B cell (primary cell): ENCODE results near the gene HPCAL4. TPM values are rescaled to one million over a fixed set of nuclear protein-coding genes. Genes with fewer than 3 reads are reported as not detected.

Source experiments
- ATAC-seq: fragments of 200-7000 bp; cut with Tn5 transposase; one replicate; pipeline ENCODE4 v1.10.0; 2021; ENCODE audit warnings: low read depth, mild to moderate bottlenecking, moderate number of reproducible peaks, moderate library complexity
- CTCF ChIA-PET: fragments of 350-600 bp; sonication (Branson Sonifier 250); formaldehyde crosslinking; loops from one replicate; lab custom pipeline; 2021; ENCODE audit warnings: antibody characterized with exemption, inconsistent platforms; lab: Charles Lee
- POLR2A ChIA-PET: fragments of 350-600 bp; sonication (Branson Sonifier 250); formaldehyde crosslinking; loops from one replicate; lab custom pipeline; 2021; ENCODE audit warnings: antibody characterized with exemption; lab: Charles Lee
- DNase-seq: peaks from one replicate; pipeline ENCODE4 v3.0.0; 2013
- H2AFZ ChIP-seq: 2 replicates; pipeline ENCODE4 v1.6.1; 2012; ENCODE audit warnings: mild to moderate bottlenecking, low read depth, low read length; ENCODE audit not compliant: insufficient read depth, poor library complexity, severe bottlenecking
- H3K27ac ChIP-seq, 2 donors: 1 replicate in 1 of 2; 2 replicates in 1 of 2; pipeline ENCODE4 v1.5.1; 2012 to 2013; ENCODE audit warnings: low read length in 2 of 2, mild to moderate bottlenecking in 2 of 2, moderate library complexity in 1 of 2
- H3K27me3 ChIP-seq, 4 experiments: fragments of 200-600 bp in 1 of 4; sonication (generic) in 1 of 4; replicated peaks in 1 of 4; 1 replicate in 2 of 4; 2 replicates in 2 of 4; pipeline versions ENCODE4 v1.6.1 to v1.7.0; 2013 to 2016; ENCODE audit warnings: low read length in 3 of 4, mild to moderate bottlenecking in 2 of 4, mixed read lengths in 1 of 4, moderate library complexity in 1 of 4; ENCODE audit not compliant: insufficient read depth in 4 of 4, control insufficient read depth in 3 of 4; ENCODE audit errors: control extremely low read depth in 1 of 4
- H3K36me3 ChIP-seq, 2 experiments: replicated peaks in 1 of 2; 1 replicate in 1 of 2; 2 replicates in 1 of 2; pipeline versions ENCODE4 v1.6.1 to v1.7.1; 2013; ENCODE audit warnings: low read length in 1 of 2; ENCODE audit not compliant: insufficient read depth in 2 of 2, control insufficient read depth in 1 of 2; ENCODE audit errors: control extremely low read depth in 1 of 2, extremely low read depth in 1 of 2
- H3K4me1 ChIP-seq, 2 donors: fragments of 200-600 bp in 1 of 2; sonication (generic) in 1 of 2; 1 replicate in 1 of 2; 2 replicates in 1 of 2; pipeline versions ENCODE4 v1.5.1 to v1.6.1; 2013 to 2017; ENCODE audit warnings: low read length in 2 of 2; ENCODE audit not compliant: control insufficient read depth in 2 of 2, insufficient read depth in 2 of 2
- H3K4me2 ChIP-seq: replicated peaks from 2 replicates; pipeline ENCODE3; 2012; ENCODE audit warnings: mild to moderate bottlenecking, low read depth, low read length; ENCODE audit not compliant: poor library complexity, severe bottlenecking
- H3K4me3 ChIP-seq, 5 experiments: fragments of 200-600 bp in 1 of 5; sonication (generic) in 1 of 5; 1 replicate in 3 of 5; 2 replicates in 2 of 5; pipeline versions ENCODE4 v1.5.1 to v1.7.0; 2011 to 2016; ENCODE audit warnings: low read length in 4 of 5, mild to moderate bottlenecking in 4 of 5, low read depth in 2 of 5, control low read depth in 1 of 5, moderate library complexity in 1 of 5; ENCODE audit not compliant: insufficient read depth in 1 of 5; ENCODE audit errors: control extremely low read depth in 1 of 5, extremely low read depth in 1 of 5
- H3K79me2 ChIP-seq: fragments of 200-600 bp; sonication (generic); one replicate; pipeline ENCODE4 v1.6.0; 2016; ENCODE audit warnings: low read length; ENCODE audit not compliant: control insufficient read depth, insufficient read depth
- H3K9ac ChIP-seq: fragments of 200-600 bp; sonication (generic); 2 replicates; pipeline ENCODE4 v1.6.1; 2017; ENCODE audit warnings: mild to moderate bottlenecking, low read length, moderate library complexity
- H3K9me3 ChIP-seq, 3 donors: one replicate each; pipeline versions ENCODE4 v1.6.1 to v1.7.1; 2013; ENCODE audit warnings: low read length in 2 of 3; ENCODE audit not compliant: control insufficient read depth in 2 of 3, insufficient read depth in 1 of 3; ENCODE audit errors: control extremely low read depth in 1 of 3
- H4K20me1 ChIP-seq: 2 replicates; pipeline ENCODE4 v1.6.0; 2012; ENCODE audit warnings: mild to moderate bottlenecking, low read length; ENCODE audit not compliant: insufficient read depth, control insufficient read depth, poor library complexity, severe bottlenecking
- H3K27ac Mint-ChIP-seq: one replicate; pipeline ENCODE4 v1.8.0; 2021; ENCODE audit warnings: mixed read lengths
- H3K27me3 Mint-ChIP-seq: one replicate; pipeline ENCODE4 v1.8.0; 2021; ENCODE audit warnings: mixed read lengths
- H3K4me1 Mint-ChIP-seq: one replicate; pipeline ENCODE4 v1.8.0; 2021; ENCODE audit warnings: mixed read lengths
- H3K4me3 Mint-ChIP-seq: one replicate; pipeline ENCODE4 v1.8.0; 2021; ENCODE audit warnings: mixed read lengths
- H3K9me3 Mint-ChIP-seq: one replicate; pipeline ENCODE4 v1.8.0; 2022; ENCODE audit warnings: mixed read lengths; ENCODE audit not compliant: insufficient read depth
- CTCF ChIP-seq: fragments of 200-600 bp; IDR thresholded peaks from one replicate; pipeline ENCODE4 v1.8.0; 2022; ENCODE audit warnings: antibody characterized with exemption, mild to moderate bottlenecking
- EZH2 ChIP-seq: IDR thresholded peaks from 2 replicates; pipeline ENCODE4 v1.6.1; 2012; ENCODE audit warnings: borderline replicate concordance, low read depth, mild to moderate bottlenecking, moderate library complexity, low read length; ENCODE audit not compliant: insufficient read depth, poor library complexity, severe bottlenecking
- WGBS: methylation state at CpG from one replicate; pipeline ENCODE4 v1.1.5; 2013; ENCODE audit warnings: missing lambda C conversion rate; ENCODE audit not compliant: insufficient coverage; 5-methylcytosine and 5-hydroxymethylcytosine counted together
- intact Hi-C: fragments of 100-400 bp; cut with micrococcal nuclease; formaldehyde crosslinking; loops from one replicate; pipeline ENCODE4 v1.10.0; 2022
- polyA plus RNA-seq: library from polyadenylated mRNA; depleted of rRNA; stranded (reverse); fragments of >200 nt; gene quantifications from 2 replicates; pipeline ENCODE4 v1.2.3, GENCODE V29; 2012
- total RNA-seq, 2 donors: library from RNA; stranded (reverse); fragments of 120-200 nt in 1 of 2; gene quantifications; 1 replicate in 1 of 2; 2 replicates in 1 of 2; pipeline versions ENCODE4 v1.2.3 to v1.2.4, GENCODE V29; 2013 to 2022

Gene HPCAL4
- total and polyA plus RNA-seq, 2 donors (not counting 1 experiment from before 2014, with no cell fraction given) = not detected

GRCh38 chr1:39668894-39669293 is 22.3 kb downstream of the HPCAL4 start:
- WGBS = 100% methylated on average over 2 of the region's 3 CpGs
- no peaks in the 10 kb centered on the region for H3K79me2 ChIP-seq
- no peaks in the 10 kb centered on the region for H4K20me1 ChIP-seq
- Mint-ChIP-seq H3K27me3 (peaks cover 37% of the 10 kb centered on the region), H3K9me3 (no peaks in the 10 kb centered on the region), H3K4me3 (no peak overlapping the region), H3K4me1 (peaks cover 7% of the 10 kb centered on the region), H3K27ac (no peak overlapping the region)
- H3K4me1 ChIP-seq = peaks cover 12 to 20% of the 10 kb centered on the region in 2 donors
- H2AFZ ChIP-seq = no peak overlapping the region
- no peaks in the 10 kb centered on the region for H3K9me3 ChIP-seq
- no peak overlapping the region for H3K9ac ChIP-seq
- H3K27me3 ChIP-seq = peaks cover 0 to 44% (median 22%) of the 10 kb centered on the region in 4 experiments
- CTCF ChIA-PET = interaction anchor here (1.6 to 11.3 kb wide), 2 partner anchors 13 to 21 kb away, joined by 4 to 113 read pairs; no protein-coding TSS in a partner anchor
- no peak for DNase-seq
- no peak overlapping the region for H3K4me3 ChIP-seq
- ATAC-seq = no peak
- POLR2A ChIA-PET = no interaction called here
- intact Hi-C loops = no loop called here
- no peak overlapping the region for H3K4me2 ChIP-seq
- no peak for TF ChIP-seq CTCF
- no peak for TF ChIP-seq EZH2
- H3K36me3 ChIP-seq = no peaks in the 10 kb centered on the region
- H3K27ac ChIP-seq = no peak overlapping the region

- Histone ChIP-seq H3K4me1 (peaks cover 12 to 20% of the 10 kb centered on the region in 2 donors), H3K9ac (no peak overlapping the region), H3K27ac (no peak overlapping the region), H3K79me2 (no peaks in the 10 kb centered on the region), H4K20me1 (no peaks in the 10 kb centered on the region), H3K4me2 (no peak overlapping the region), H2AFZ (no peak overlapping the region), H3K4me3 (no peak overlapping the region), H3K27me3 (peaks cover 0 to 39% (median 22%) of the 10 kb centered on the region in 4 experiments), H3K9me3 (no peaks in the 10 kb centered on the region), H3K36me3 (no peaks in the 10 kb centered on the region)
- WGBS = 94% methylated on average over 3 of the region's 3 CpGs
- no peaks in the 10 kb centered on the region for H3K9me3 Mint-ChIP-seq
- no peak overlapping the region for H3K4me3 Mint-ChIP-seq
- no peak for TF ChIP-seq CTCF
- no peak for TF ChIP-seq EZH2
- intact Hi-C loops = no loop called here
- peaks cover 7% of the 10 kb centered on the region for H3K4me1 Mint-ChIP-seq
- H3K27ac Mint-ChIP-seq = no peak overlapping the region
- DNase-seq (no peak), ATAC-seq (no peak)
- ChIA-PET CTCF (interaction anchor here (1.6 to 11.3 kb wide), 2 partner anchors 12 to 21 kb away, joined by 4 to 113 read pairs; no protein-coding TSS in a partner anchor), POLR2A (no interaction called here)
- peaks cover 31% of the 10 kb centered on the region for H3K27me3 Mint-ChIP-seq
Observed at GRCh38 chr1:39668111-39668510, 23.1 kb downstream of the HPCAL4 start.
